Psoas muscle (tissue), 8 donors: Measurements from ENCODE around the gene TEKT2. TPM values are rescaled to one million over a fixed set of nuclear protein-coding genes. Genes with fewer than 3 reads are reported as not detected.

Source experiments
- ATAC-seq, 4 donors: fragments of 200-7000 bp; cut with Tn5 transposase; one replicate each; pipeline ENCODE4 v1.9.1; 2020; ENCODE audit warnings: moderate library complexity in 3 of 4, mild to moderate bottlenecking in 2 of 4
- DNase-seq, 2 donors: peaks; one replicate each; pipeline ENCODE4 v3.0.0-alpha.2; 2020
- H3K27ac ChIP-seq: fragments of 200-600 bp; one replicate; pipeline ENCODE4 v1.8.0; 2022
- H3K27me3 ChIP-seq, 3 donors: fragments of 200-600 bp in 1 of 3; one replicate each; pipeline versions ENCODE4 v1.6.1 to v1.8.0; 2013 to 2022; ENCODE audit warnings: low read length in 2 of 3, mild to moderate bottlenecking in 2 of 3, moderate library complexity in 1 of 3; ENCODE audit not compliant: insufficient read depth in 3 of 3
- H3K36me3 ChIP-seq, 2 donors: fragments of 200-600 bp in 1 of 2; one replicate each; pipeline versions ENCODE4 v1.6.1 to v1.8.0; 2013 to 2022; ENCODE audit warnings: low read depth in 1 of 2, mild to moderate bottlenecking in 1 of 2, moderate library complexity in 1 of 2; ENCODE audit not compliant: insufficient read depth in 1 of 2
- H3K4me1 ChIP-seq: fragments of 200-600 bp; one replicate; pipeline ENCODE4 v1.8.0; 2022
- H3K4me3 ChIP-seq: fragments of 200-600 bp; one replicate; pipeline ENCODE4 v1.8.0; 2022; ENCODE audit warnings: mild to moderate bottlenecking
- H3K9me3 ChIP-seq: fragments of 200-600 bp; one replicate; pipeline ENCODE4 v1.8.0; 2022
- CTCF ChIP-seq: fragments of 200-600 bp; IDR thresholded peaks from one replicate; pipeline ENCODE4 v1.8.0; 2022; ENCODE audit warnings: antibody characterized with exemption
- WGBS, 3 donors: extraction: QIAGEN DNeasy Blood & Tissue Kit; methylation state at CpG; one replicate each; pipeline versions ENCODE4 v1.1.6 to v1.1.7; 2013; 5-methylcytosine and 5-hydroxymethylcytosine counted together
- intact Hi-C, 2 donors: fragments of 100-400 bp; cut with DNase I; formaldehyde crosslinking; loops; one replicate each; pipeline versions ENCODE4 v1.11.0 to v1.14.2; 2022
- polyA plus RNA-seq, 3 donors: library from polyadenylated mRNA; stranded (reverse); fragments of 200-250 nt; gene quantifications; one replicate each; pipeline ENCODE4 v1.2.3, GENCODE V29; 2013
- total RNA-seq, 4 donors: library from RNA; stranded (reverse); fragmentation: NEBNext Ultra II Directional in 2 of 4; extraction: Animal tissue kit (Norgen Biotek cat#: 25700) in 2 of 4; gene quantifications; one replicate each; pipeline versions ENCODE4 v1.2.1 to v1.2.4, GENCODE V29; 2021 to 2023
- donor health status: healthy with polysubstance abuse.
- donor health status: DM: no; HTN: no; CAD: no; lungs with moderate emphysema.
- donor health status: Bipolar disorder and iron deficiency.
- donor health status: healthy.
- donor health status: DM: yes; HTN: yes; CAD: no.
- donor health status: DM: no; HTN: no; CAD: no.
- donor health status: DM: no; HTN: no; CAD: no.
- donor health status: DM: yes; HTN: yes; CAD: no.

TEKT2 gene
- total and polyA plus RNA-seq, 7 donors, result 0.03 to 0.04 TPM; not detected in 5

GRCh38 chr1:36068866-36069265, 15.0 kb upstream of the TEKT2 start:
- no peak overlapping the region for H3K27ac ChIP-seq
- 74 to 90% (median 88%) methylated on average over 2 of the region's 2 CpGs for WGBS, 3 donors
- ATAC-seq, result no peak
- TF ChIP-seq CTCF, result no peak
- no peaks in the 10 kb centered on the region for H3K36me3 ChIP-seq
- no peaks in the 10 kb centered on the region for H3K4me1 ChIP-seq
- DNase-seq, result no peak
- no peaks in the 10 kb centered on the region for H3K9me3 ChIP-seq
- H3K27me3 ChIP-seq, result no peaks in the 10 kb centered on the region
- H3K4me3 ChIP-seq, result no peak overlapping the region
- intact Hi-C loops, result no loop called here

- intact Hi-C loops, result no loop called here
- Histone ChIP-seq H3K4me3 (no peak overlapping the region), H3K27ac (no peak overlapping the region), H3K4me1 (no peaks in the 10 kb centered on the region), H3K9me3 (no peaks in the 10 kb centered on the region), H3K36me3 (no peaks in the 10 kb centered on the region), H3K27me3 (no peaks in the 10 kb centered on the region)
- no peak for TF ChIP-seq CTCF
- no peak for ATAC-seq
- DNase-seq, result no peak
- WGBS, 3 donors, result 64 to 74% (median 65%) methylated on average over 2 of the region's 2 CpGs
Measured at GRCh38 chr1:36070349-36070748, 13.5 kb upstream of the TEKT2 start.

GRCh38 chr1:36076979-36077573, 6.8 kb upstream of the TEKT2 start:
- Histone ChIP-seq H3K27ac (no peak overlapping the region), H3K9me3 (no peaks in the 10 kb centered on the region), H3K27me3 (peaks cover 0 to 18% (median 0%) of the 10 kb centered on the region in 3 donors), H3K4me3 (no peak overlapping the region), H3K36me3 (no peaks in the 10 kb centered on the region), H3K4me1 (no peaks in the 10 kb centered on the region)
- ATAC-seq (no peak), DNase-seq (no peak)
- 48 to 60% (median 53%) methylated on average over 4 of the region's 4 CpGs for WGBS, 3 donors
- no peak for TF ChIP-seq CTCF
- intact Hi-C loops, result no loop called here

- no peak overlapping the region for H3K4me3 ChIP-seq
- 50 to 62% (median 62%) methylated on average over 3 of the region's 3 CpGs for WGBS, 3 donors
- no peaks in the 10 kb centered on the region for H3K36me3 ChIP-seq
- no peak for TF ChIP-seq CTCF
- no peak for ATAC-seq
- peaks cover 4% of the 10 kb centered on the region for H3K4me1 ChIP-seq
- no peak for DNase-seq
- H3K9me3 ChIP-seq, result no peaks in the 10 kb centered on the region
- H3K27me3 ChIP-seq, result peaks cover 0 to 49% (median 3%) of the 10 kb centered on the region in 3 donors
- intact Hi-C loops, result no loop called here
- H3K27ac ChIP-seq, result no peak overlapping the region
Measured at GRCh38 chr1:36080236-36080635, 3.7 kb upstream of the TEKT2 start.

GRCh38 chr1:36080801-36081200, 3.1 kb upstream of the TEKT2 start:
- peaks cover 4% of the 10 kb centered on the region for H3K4me1 ChIP-seq
- ATAC-seq (no peak), DNase-seq (no peak)
- H3K27me3 ChIP-seq, result peaks cover 0 to 53% (median 4%) of the 10 kb centered on the region in 3 donors
- H3K9me3 ChIP-seq, result no peaks in the 10 kb centered on the region
- TF ChIP-seq CTCF, result no peak
- H3K4me3 ChIP-seq, result no peak overlapping the region
- H3K27ac ChIP-seq, result no peak overlapping the region
- WGBS, 3 donors, result 70 to 77% (median 71%) methylated on average over 6 of the region's 6 CpGs
- no peaks in the 10 kb centered on the region for H3K36me3 ChIP-seq
- intact Hi-C loops, result no loop called here
